ENCODE data around the gene LARGE1.

- TF ChIP-seq POLR2A (IDR thresholded peaks at IDR 0.05) (no peak), CTCF (IDR thresholded peaks at IDR 0.05) (no peak)
Observed at GRCh38 chr22:33588860-33589259, 331.4 kb downstream of the LARGE1 start.
